H1 (cell line): ENCODE results near the gene IL1RAPL1. TPM values are rescaled to one million over a fixed set of nuclear protein-coding genes. Genes with fewer than 3 reads are reported as not detected.

ENCODE experiments used
- CTCF ChIA-PET: fragments of 300-600 bp; sonication (Branson Sonifier 250); formaldehyde crosslinking; loops from one replicate; lab custom pipeline; 2021; ENCODE audit not compliant: partially characterized antibody; lab: Charles Lee
- POLR2A ChIA-PET: fragments of 300-600 bp; sonication (Branson Sonifier 250); formaldehyde crosslinking; loops from one replicate; lab custom pipeline; 2021; ENCODE audit warnings: inconsistent platforms; ENCODE audit not compliant: partially characterized antibody; lab: Charles Lee
- DNase-seq, 2 experiments: peaks; one replicate each; pipeline versions ENCODE4 v3.0.0 to v3.0.0-alpha.2; 2010 to 2022; ENCODE audit warnings: low spot score in 2 of 2, low read depth in 1 of 2, mixed read lengths in 1 of 2
- FAIRE-seq: peaks from 2 replicates; lab custom pipeline; 2011; peaks lifted over from hg19 to GRCh38; lab: Jason Lieb, UNC
- H2AFZ ChIP-seq: 2 replicates; pipeline ENCODE4 v1.8.1; 2012; ENCODE audit warnings: low read length, inconsistent platforms
- H2AK5ac ChIP-seq: 2 replicates; pipeline ENCODE4 v1.6.1; 2013; ENCODE audit warnings: low read depth, low read length
- H2BK120ac ChIP-seq: replicated peaks from 2 replicates; pipeline ENCODE3; 2013; ENCODE audit warnings: low read depth, low read length, inconsistent platforms
- H2BK12ac ChIP-seq: 2 replicates; pipeline ENCODE4 v1.6.1; 2013; ENCODE audit warnings: low read depth, low read length
- H2BK15ac ChIP-seq: 2 replicates; pipeline ENCODE4 v1.6.1; 2013; ENCODE audit warnings: low read length
- H2BK20ac ChIP-seq: 2 replicates; pipeline ENCODE4 v1.6.1; 2013; ENCODE audit warnings: low read length
- H2BK5ac ChIP-seq: 2 replicates; pipeline ENCODE4 v1.6.1; 2013; ENCODE audit warnings: low read depth, low read length
- H3K14ac ChIP-seq: 2 replicates; pipeline ENCODE4 v1.6.1; 2013; ENCODE audit warnings: inconsistent platforms; ENCODE audit not compliant: insufficient read length
- H3K18ac ChIP-seq: 2 replicates; pipeline ENCODE4 v1.6.1; 2013; ENCODE audit warnings: low read length; ENCODE audit errors: extremely low read depth
- H3K23ac ChIP-seq: 2 replicates; pipeline ENCODE4 v1.6.1; 2013; ENCODE audit warnings: inconsistent platforms; ENCODE audit not compliant: insufficient read length
- H3K23me2 ChIP-seq: 2 replicates; pipeline ENCODE4 v1.6.1; 2013; ENCODE audit warnings: low read depth, low read length
- H3K27ac ChIP-seq: 2 replicates; pipeline ENCODE4 v1.6.1; 2011; ENCODE audit warnings: low read depth, low read length, inconsistent platforms
- H3K27me3 ChIP-seq, 4 experiments: replicated peaks in 1 of 4; 1 replicate in 1 of 4; 2 replicates in 3 of 4; pipeline versions ENCODE4 v1.6.1 to v1.8.1; 2011 to 2013; ENCODE audit warnings: low read length in 3 of 4, mild to moderate bottlenecking in 3 of 4, inconsistent platforms in 2 of 4, mixed read lengths in 2 of 4, moderate library complexity in 1 of 4; ENCODE audit not compliant: control insufficient read depth in 3 of 4, insufficient read depth in 3 of 4; ENCODE audit errors: extremely low read depth in 1 of 4
- H3K36me3 ChIP-seq, 4 experiments: 2 replicates each; pipeline versions ENCODE4 v1.6.1 to v1.8.1; 2011 to 2013; ENCODE audit warnings: mild to moderate bottlenecking in 4 of 4, low read length in 3 of 4, moderate library complexity in 2 of 4, control low read depth in 1 of 4, inconsistent platforms in 1 of 4; ENCODE audit not compliant: insufficient read depth in 4 of 4, control insufficient read depth in 2 of 4
- H3K4ac ChIP-seq: replicated peaks from 2 replicates; pipeline ENCODE3; 2013; ENCODE audit warnings: low read length, low read depth, mixed read lengths, inconsistent platforms; ENCODE audit not compliant: insufficient read length
- H3K4me1 ChIP-seq, 4 experiments: replicated peaks in 1 of 4; 1 replicate in 1 of 4; 2 replicates in 3 of 4; pipeline versions ENCODE4 v1.6.1 to v1.8.1; 2011 to 2013; ENCODE audit warnings: low read length in 3 of 4, inconsistent platforms in 2 of 4, mixed read lengths in 1 of 4; ENCODE audit not compliant: insufficient read depth in 4 of 4, control insufficient read depth in 3 of 4
- H3K4me2 ChIP-seq, 2 experiments: 2 replicates each; pipeline versions ENCODE4 v1.6.1 to v1.8.1; 2011 to 2013; ENCODE audit warnings: low read depth in 2 of 2, low read length in 2 of 2, control low read depth in 1 of 2, inconsistent platforms in 1 of 2, mild to moderate bottlenecking in 1 of 2; ENCODE audit not compliant: insufficient read depth in 1 of 2
- H3K4me3 ChIP-seq, 4 experiments: fragments of 200-600, 300-600 bp in 1 of 4; sonication (generic), shearing (Covaris generic), sonication (Bioruptor Twin) in 1 of 4; 2 replicates each; pipeline versions ENCODE4 v1.5.1 to v1.8.1; 2011 to 2016; ENCODE audit warnings: low read length in 4 of 4, low read depth in 3 of 4, control low read depth in 2 of 4, inconsistent platforms in 2 of 4, mild to moderate bottlenecking in 2 of 4, mixed read lengths in 1 of 4, moderate library complexity in 1 of 4; ENCODE audit not compliant: insufficient read depth in 2 of 4; ENCODE audit errors: extremely low read depth in 1 of 4
- H3K56ac ChIP-seq: replicated peaks from 2 replicates; pipeline ENCODE3; 2013; ENCODE audit warnings: low read depth, mild to moderate bottlenecking, mixed read lengths, low read length, inconsistent platforms; ENCODE audit not compliant: insufficient read length
- H3K79me1 ChIP-seq: 2 replicates; pipeline ENCODE4 v1.6.1; 2013; ENCODE audit warnings: low read depth, low read length, control low read depth
- H3K79me2 ChIP-seq, 2 experiments: 2 replicates each; pipeline versions ENCODE4 v1.6.1 to v1.8.1; 2012 to 2013; ENCODE audit warnings: low read length in 2 of 2, mild to moderate bottlenecking in 2 of 2, inconsistent platforms in 1 of 2; ENCODE audit not compliant: insufficient read depth in 2 of 2, control insufficient read depth in 1 of 2
- H3K9ac ChIP-seq, 4 experiments: replicated peaks in 1 of 4; 1 replicate in 1 of 4; 2 replicates in 3 of 4; pipeline versions ENCODE4 v1.6.1 to v1.8.1; 2011 to 2013; ENCODE audit warnings: low read depth in 3 of 4, low read length in 3 of 4, control low read depth in 2 of 4, mild to moderate bottlenecking in 2 of 4, moderate library complexity in 2 of 4, inconsistent platforms in 1 of 4; ENCODE audit errors: extremely low read depth in 1 of 4
- H3K9me3 ChIP-seq, 2 experiments: 2 replicates each; pipeline versions ENCODE4 v1.6.1 to v1.8.1; 2012 to 2013; ENCODE audit warnings: mild to moderate bottlenecking in 2 of 2, moderate library complexity in 2 of 2, control low read depth in 1 of 2, inconsistent platforms in 1 of 2, low read depth in 1 of 2, low read length in 1 of 2, mixed read lengths in 1 of 2; ENCODE audit not compliant: insufficient read depth in 2 of 2
- H4K20me1 ChIP-seq, 2 experiments: replicated peaks in 1 of 2; 2 replicates each; pipeline versions ENCODE3 to v1.8.1; 2011 to 2013; ENCODE audit warnings: inconsistent platforms in 2 of 2, low read length in 2 of 2, mild to moderate bottlenecking in 1 of 2; ENCODE audit not compliant: insufficient read depth in 2 of 2, control insufficient read depth in 1 of 2
- H4K5ac ChIP-seq: 2 replicates; pipeline ENCODE4 v1.6.1; 2013; ENCODE audit warnings: low read length, low read depth, mixed read lengths, inconsistent platforms; ENCODE audit not compliant: insufficient read length
- H4K8ac ChIP-seq: 2 replicates; pipeline ENCODE4 v1.8.0; 2013; ENCODE audit warnings: mild to moderate bottlenecking, moderate library complexity, low read length, inconsistent platforms; ENCODE audit not compliant: insufficient read depth; ENCODE audit errors: extremely low read depth
- H4K91ac ChIP-seq: replicated peaks from 2 replicates; pipeline ENCODE3; 2013; ENCODE audit warnings: low read length, mixed read lengths, inconsistent platforms; ENCODE audit not compliant: insufficient read length
- CEBPB ChIP-seq: IDR thresholded peaks from 2 replicates; pipeline ENCODE4 v1.6.1; 2012; ENCODE audit warnings: low read depth, low read length
- CREB1 ChIP-seq: IDR thresholded peaks from 2 replicates; pipeline ENCODE4 v1.6.1; 2012; ENCODE audit warnings: inconsistent platforms
- EZH2 ChIP-seq: fragments of 200-600 bp; sonication (generic); IDR thresholded peaks from 2 replicates; pipeline ENCODE4 v1.7.1; 2012; ENCODE audit warnings: low read depth, mild to moderate bottlenecking, moderate library complexity, low read length, inconsistent platforms; ENCODE audit not compliant: severe bottlenecking
- KDM5A ChIP-seq: fragments of 200-600 bp; IDR thresholded peaks from 2 replicates; pipeline ENCODE4 v1.7.1; 2012; ENCODE audit warnings: mild to moderate bottlenecking, low read length, inconsistent platforms, mixed read lengths
- PHF8 ChIP-seq: fragments of 200-600 bp; sonication (generic); conservative IDR thresholded peaks from 2 replicates; pipeline ENCODE4 v1.7.1; 2012; ENCODE audit warnings: low read depth, mild to moderate bottlenecking, inconsistent platforms, low read length, moderate library complexity
- POLR2A ChIP-seq, 2 experiments: IDR thresholded peaks; 1 replicate in 1 of 2; 2 replicates in 1 of 2; pipeline ENCODE4 v1.6.1; 2011; ENCODE audit warnings: low read depth in 2 of 2, low read length in 2 of 2, mild to moderate bottlenecking in 2 of 2; ENCODE audit errors: control extremely low read depth in 1 of 2
- RBBP5 ChIP-seq: IDR thresholded peaks from 2 replicates; pipeline ENCODE4 v1.7.1; 2012; ENCODE audit warnings: low read depth, mild to moderate bottlenecking, inconsistent platforms, low read length, moderate library complexity, borderline replicate concordance
- RFX5 ChIP-seq: IDR thresholded peaks from 2 replicates; pipeline ENCODE4 v1.6.1; 2011; ENCODE audit warnings: low read depth, low read length, improper control_type of control experiment, borderline replicate concordance
- RXRA ChIP-seq: IDR thresholded peaks from 2 replicates; pipeline ENCODE4 v1.6.1; 2011; ENCODE audit warnings: low read depth, mild to moderate bottlenecking, low read length, moderate library complexity; ENCODE audit not compliant: insufficient read depth
- TAF1 ChIP-seq: IDR thresholded peaks from 2 replicates; pipeline ENCODE4 v1.6.1; 2011; ENCODE audit warnings: mild to moderate bottlenecking, low read depth, low read length
- TAF7 ChIP-seq: optimal IDR thresholded peaks from 2 replicates; pipeline ENCODE3; 2011; ENCODE audit warnings: low read depth, mild to moderate bottlenecking, inconsistent platforms, low read length, moderate library complexity, borderline replicate concordance
- YY1 ChIP-seq: IDR thresholded peaks from 2 replicates; pipeline ENCODE4 v1.6.1; 2011; ENCODE audit warnings: low read depth, mild to moderate bottlenecking, low read length
- WGBS, 2 experiments: shearing (Covaris generic) in 1 of 2; methylation state at CpG; one replicate each; pipeline versions ENCODE4 v1.1.6 to v1.1.7; 2013 to 2015; ENCODE audit warnings: low lambda C conversion rate in 2 of 2, mixed read lengths in 2 of 2, inconsistent platforms in 1 of 2, low coverage in 1 of 2, missing lambda C conversion rate in 1 of 2; ENCODE audit not compliant: insufficient replicate concordance in 2 of 2, insufficient coverage in 1 of 2, insufficient read length in 1 of 2; ENCODE audit errors: extremely low coverage in 1 of 2, missing lambda C conversion rate in 1 of 2; 5-methylcytosine and 5-hydroxymethylcytosine counted together
- polyA plus RNA-seq, 7 experiments: library from polyadenylated mRNA; depleted of rRNA in 3 of 7; stranded (reverse) in 5 of 7; unstranded in 2 of 7; fragments of >200 nt in 5 of 7; fragments of 200-250 nt in 2 of 7; gene quantifications; 1 replicate in 5 of 7; 2 replicates in 1 of 7; 4 replicates in 1 of 7; pipeline versions ENCODE4 v1.2.1 to v1.2.3, GENCODE V29; 2011 to 2013; ENCODE audit warnings: missing spikeins in 2 of 7, mixed read lengths in 2 of 7
- total RNA-seq: library from RNA; stranded (reverse); fragmentation: NEBNext Ultra II Directional; extraction: Animal tissue kit (Norgen Biotek cat#: 25700); gene quantifications from 2 replicates; pipeline ENCODE4 v1.2.1, GENCODE V29; 2021
- TF ChIP-seq, protein P1 (sequence below): IDR thresholded peaks from 2 replicates; pipeline ENCODE4 v1.6.1; 2012; ENCODE audit warnings: inconsistent platforms
- TF ChIP-seq, protein P2 (sequence below): IDR thresholded peaks from 2 replicates; pipeline ENCODE4 v1.6.1; 2011; ENCODE audit warnings: low read length, improper control_type of control experiment

The IL1RAPL1 gene
- total and polyA plus RNA-seq, 2 of the 8 experiments (the other 6 are each of a cell fraction or from before 2014, with no cell fraction given), result 0.11 to 0.35 TPM

DNA sequence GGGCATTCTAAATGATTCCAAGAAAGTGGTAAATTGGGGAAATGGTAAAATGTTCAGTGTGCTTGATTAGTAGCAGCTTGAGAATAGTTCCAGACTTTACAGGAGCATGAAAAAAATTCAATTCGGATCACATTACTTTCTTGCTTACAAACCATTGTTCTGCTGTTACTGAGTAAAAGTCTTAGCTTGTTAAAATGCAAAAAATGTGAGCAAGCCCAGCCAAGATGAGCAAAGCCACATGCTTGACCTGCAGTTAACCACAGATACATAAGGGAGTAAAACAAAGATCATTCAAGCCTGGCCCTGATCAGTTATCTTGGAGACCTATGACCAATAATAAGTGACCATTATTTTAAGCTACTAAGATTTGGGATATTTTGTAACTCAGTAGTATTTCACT is 1065.2 kb downstream of the IL1RAPL1 start:
- H3K4me2 ChIP-seq, result no peak overlapping the region
- POLR2A ChIA-PET, result no interaction called here
- H3K4me1 ChIP-seq, result no peaks in the 10 kb centered on the region
- H3K27ac ChIP-seq, result no peak overlapping the region
- H3K79me1 ChIP-seq, result no peaks in the 10 kb centered on the region
- H2BK120ac ChIP-seq, result no peak overlapping the region
- H2BK12ac ChIP-seq, result no peak overlapping the region
- no peak overlapping the region for H3K4ac ChIP-seq
- no peaks in the 10 kb centered on the region for H3K9me3 ChIP-seq
- no peak overlapping the region for H4K8ac ChIP-seq
- no peak overlapping the region for H4K5ac ChIP-seq
- no peak overlapping the region for H3K4me3 ChIP-seq
- no peak overlapping the region for H2BK5ac ChIP-seq
- H3K14ac ChIP-seq, result no peak overlapping the region
- no peak overlapping the region for H3K9ac ChIP-seq
- H3K79me2 ChIP-seq, result no peaks in the 10 kb centered on the region
- 82% methylated on average over 1 of the region's 1 CpG; no CpG with 5 or more reads in 1 of the 2 experiments for WGBS, 2 experiments
- H3K18ac ChIP-seq, result no peak overlapping the region
- no peak overlapping the region for H2BK15ac ChIP-seq
- no peak for FAIRE-seq
- no peak overlapping the region for H2BK20ac ChIP-seq
- no peaks in the 10 kb centered on the region for H3K27me3 ChIP-seq
- H3K56ac ChIP-seq, result no peak overlapping the region
- no peak overlapping the region for H2AK5ac ChIP-seq
- no peaks in the 10 kb centered on the region for H4K20me1 ChIP-seq
- no peaks in the 10 kb centered on the region; the same call in 1 of the 2 replicates for H3K23me2 ChIP-seq
- H4K91ac ChIP-seq, result no peak overlapping the region
- H3K23ac ChIP-seq, result no peak overlapping the region
- no peaks in the 10 kb centered on the region for H3K36me3 ChIP-seq
- CTCF ChIA-PET, result no interaction called here
- H2AFZ ChIP-seq, result no peak overlapping the region
- DNase-seq, result no peak
- TF ChIP-seq, protein P1, sequence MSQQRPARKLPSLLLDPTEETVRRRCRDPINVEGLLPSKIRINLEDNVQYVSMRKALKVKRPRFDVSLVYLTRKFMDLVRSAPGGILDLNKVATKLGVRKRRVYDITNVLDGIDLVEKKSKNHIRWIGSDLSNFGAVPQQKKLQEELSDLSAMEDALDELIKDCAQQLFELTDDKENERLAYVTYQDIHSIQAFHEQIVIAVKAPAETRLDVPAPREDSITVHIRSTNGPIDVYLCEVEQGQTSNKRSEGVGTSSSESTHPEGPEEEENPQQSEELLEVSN, result no peak
- TF ChIP-seq EZH2, result no peak
- no peak for TF ChIP-seq PHF8
- TF ChIP-seq RFX5, result no peak
- TF ChIP-seq CREB1, result no peak
- no peak for TF ChIP-seq TAF7
- no peak for TF ChIP-seq KDM5A
- no peak for TF ChIP-seq RXRA
- TF ChIP-seq, protein P2, sequence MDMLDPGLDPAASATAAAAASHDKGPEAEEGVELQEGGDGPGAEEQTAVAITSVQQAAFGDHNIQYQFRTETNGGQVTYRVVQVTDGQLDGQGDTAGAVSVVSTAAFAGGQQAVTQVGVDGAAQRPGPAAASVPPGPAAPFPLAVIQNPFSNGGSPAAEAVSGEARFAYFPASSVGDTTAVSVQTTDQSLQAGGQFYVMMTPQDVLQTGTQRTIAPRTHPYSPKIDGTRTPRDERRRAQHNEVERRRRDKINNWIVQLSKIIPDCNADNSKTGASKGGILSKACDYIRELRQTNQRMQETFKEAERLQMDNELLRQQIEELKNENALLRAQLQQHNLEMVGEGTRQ, result no peak
- no peak for TF ChIP-seq YY1
- TF ChIP-seq RBBP5, result no peak
- TF ChIP-seq CEBPB, result no peak
- no peak for TF ChIP-seq TAF1
- no peak for TF ChIP-seq POLR2A (IDR thresholded peaks at IDR 0.05; ENCODE audit: control extremely low read depth in 1 of 2, low read depth in 2 of 2, low read length in 2 of 2)
